GM23338 (cell line): ENCODE results near the gene ADAMTS19.

Source experiments
- CREB1 ChIP-seq: fragments of 250-450 bp; sonication (Bioruptor Pico); IDR thresholded peaks from 2 replicates; pipeline ENCODE4 v1.5.0; 2020; ENCODE audit warnings: low read depth, mild to moderate bottlenecking, moderate library complexity
- CTCF ChIP-seq, 2 experiments: fragments of 200-600 bp in 1 of 2; sonication (generic) in 1 of 2; conservative IDR thresholded peaks; 2 replicates each; pipeline versions ENCODE4 v1.5.1 to v1.6.1; 2016 to 2017; ENCODE audit warnings: antibody characterized with exemption in 2 of 2, low read depth in 2 of 2, mild to moderate bottlenecking in 2 of 2, moderate library complexity in 1 of 2
- EZH2 ChIP-seq: fragments of 200-600 bp; sonication (generic); IDR thresholded peaks from one replicate; pipeline ENCODE4 v1.8.0; 2017; ENCODE audit warnings: antibody characterized with exemption, mild to moderate bottlenecking, low read depth; ENCODE audit not compliant: unreplicated experiment
- EZH2phosphoT487 ChIP-seq: fragments of 200-600 bp; sonication (generic); IDR thresholded peaks from one replicate; pipeline ENCODE4 v1.8.1; 2018; ENCODE audit warnings: antibody characterized with exemption; ENCODE audit not compliant: unreplicated experiment
- POLR2AphosphoS5 ChIP-seq: IDR thresholded peaks from 2 replicates; pipeline ENCODE4 v1.6.1; 2016; ENCODE audit warnings: antibody characterized with exemption, low read depth
- REST ChIP-seq: IDR thresholded peaks from one replicate; pipeline ENCODE4 v1.6.1; 2018; ENCODE audit warnings: antibody characterized with exemption; ENCODE audit not compliant: unreplicated experiment
- STAT1 ChIP-seq: IDR thresholded peaks from one replicate; pipeline ENCODE4 v1.6.1; 2016; ENCODE audit warnings: antibody characterized with exemption; ENCODE audit not compliant: unreplicated experiment
- TF ChIP-seq, protein P1 (sequence below): IDR thresholded peaks from 2 replicates; pipeline ENCODE4 v1.6.1; 2016; ENCODE audit warnings: antibody characterized with exemption
- TF ChIP-seq, protein P2 (sequence below): fragments of 250-450 bp; sonication (Bioruptor Pico); IDR thresholded peaks from 2 replicates; pipeline ENCODE4 v1.5.0; 2020; ENCODE audit warnings: mild to moderate bottlenecking, moderate library complexity

DNA sequence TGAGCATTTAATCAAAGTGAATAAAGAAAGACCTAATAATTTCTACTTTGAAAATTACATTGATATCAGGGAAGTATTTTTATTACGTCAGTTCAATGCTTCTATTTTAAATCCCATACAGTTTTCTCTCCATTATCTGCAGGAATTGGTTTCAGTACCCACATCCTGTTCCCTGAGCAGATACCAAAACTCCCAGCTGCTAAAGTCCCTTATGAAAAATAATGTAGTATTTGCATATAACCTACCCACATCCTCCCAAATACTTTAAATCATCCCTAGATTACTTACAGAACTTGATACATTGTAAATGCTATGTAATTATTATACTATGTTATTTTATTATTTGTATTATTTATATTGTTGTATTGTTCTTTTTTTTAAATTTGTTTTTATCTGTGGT lies 162.4 kb downstream of the ADAMTS19 start:
- TF ChIP-seq POLR2AphosphoS5 = no peak
- no peak for TF ChIP-seq CTCF (conservative IDR thresholded peaks at IDR 0.05; ENCODE audit: low read depth in 2 of 2)
- TF ChIP-seq EZH2 = no peak
- TF ChIP-seq EZH2phosphoT487 = no peak
- TF ChIP-seq, protein P1, sequence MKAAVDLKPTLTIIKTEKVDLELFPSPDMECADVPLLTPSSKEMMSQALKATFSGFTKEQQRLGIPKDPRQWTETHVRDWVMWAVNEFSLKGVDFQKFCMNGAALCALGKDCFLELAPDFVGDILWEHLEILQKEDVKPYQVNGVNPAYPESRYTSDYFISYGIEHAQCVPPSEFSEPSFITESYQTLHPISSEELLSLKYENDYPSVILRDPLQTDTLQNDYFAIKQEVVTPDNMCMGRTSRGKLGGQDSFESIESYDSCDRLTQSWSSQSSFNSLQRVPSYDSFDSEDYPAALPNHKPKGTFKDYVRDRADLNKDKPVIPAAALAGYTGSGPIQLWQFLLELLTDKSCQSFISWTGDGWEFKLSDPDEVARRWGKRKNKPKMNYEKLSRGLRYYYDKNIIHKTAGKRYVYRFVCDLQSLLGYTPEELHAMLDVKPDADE = no peak
- TF ChIP-seq REST = no peak
- no peak for TF ChIP-seq CREB1 (CRISPR knock-in tag)
- no peak for TF ChIP-seq STAT1
- TF ChIP-seq, protein P2, sequence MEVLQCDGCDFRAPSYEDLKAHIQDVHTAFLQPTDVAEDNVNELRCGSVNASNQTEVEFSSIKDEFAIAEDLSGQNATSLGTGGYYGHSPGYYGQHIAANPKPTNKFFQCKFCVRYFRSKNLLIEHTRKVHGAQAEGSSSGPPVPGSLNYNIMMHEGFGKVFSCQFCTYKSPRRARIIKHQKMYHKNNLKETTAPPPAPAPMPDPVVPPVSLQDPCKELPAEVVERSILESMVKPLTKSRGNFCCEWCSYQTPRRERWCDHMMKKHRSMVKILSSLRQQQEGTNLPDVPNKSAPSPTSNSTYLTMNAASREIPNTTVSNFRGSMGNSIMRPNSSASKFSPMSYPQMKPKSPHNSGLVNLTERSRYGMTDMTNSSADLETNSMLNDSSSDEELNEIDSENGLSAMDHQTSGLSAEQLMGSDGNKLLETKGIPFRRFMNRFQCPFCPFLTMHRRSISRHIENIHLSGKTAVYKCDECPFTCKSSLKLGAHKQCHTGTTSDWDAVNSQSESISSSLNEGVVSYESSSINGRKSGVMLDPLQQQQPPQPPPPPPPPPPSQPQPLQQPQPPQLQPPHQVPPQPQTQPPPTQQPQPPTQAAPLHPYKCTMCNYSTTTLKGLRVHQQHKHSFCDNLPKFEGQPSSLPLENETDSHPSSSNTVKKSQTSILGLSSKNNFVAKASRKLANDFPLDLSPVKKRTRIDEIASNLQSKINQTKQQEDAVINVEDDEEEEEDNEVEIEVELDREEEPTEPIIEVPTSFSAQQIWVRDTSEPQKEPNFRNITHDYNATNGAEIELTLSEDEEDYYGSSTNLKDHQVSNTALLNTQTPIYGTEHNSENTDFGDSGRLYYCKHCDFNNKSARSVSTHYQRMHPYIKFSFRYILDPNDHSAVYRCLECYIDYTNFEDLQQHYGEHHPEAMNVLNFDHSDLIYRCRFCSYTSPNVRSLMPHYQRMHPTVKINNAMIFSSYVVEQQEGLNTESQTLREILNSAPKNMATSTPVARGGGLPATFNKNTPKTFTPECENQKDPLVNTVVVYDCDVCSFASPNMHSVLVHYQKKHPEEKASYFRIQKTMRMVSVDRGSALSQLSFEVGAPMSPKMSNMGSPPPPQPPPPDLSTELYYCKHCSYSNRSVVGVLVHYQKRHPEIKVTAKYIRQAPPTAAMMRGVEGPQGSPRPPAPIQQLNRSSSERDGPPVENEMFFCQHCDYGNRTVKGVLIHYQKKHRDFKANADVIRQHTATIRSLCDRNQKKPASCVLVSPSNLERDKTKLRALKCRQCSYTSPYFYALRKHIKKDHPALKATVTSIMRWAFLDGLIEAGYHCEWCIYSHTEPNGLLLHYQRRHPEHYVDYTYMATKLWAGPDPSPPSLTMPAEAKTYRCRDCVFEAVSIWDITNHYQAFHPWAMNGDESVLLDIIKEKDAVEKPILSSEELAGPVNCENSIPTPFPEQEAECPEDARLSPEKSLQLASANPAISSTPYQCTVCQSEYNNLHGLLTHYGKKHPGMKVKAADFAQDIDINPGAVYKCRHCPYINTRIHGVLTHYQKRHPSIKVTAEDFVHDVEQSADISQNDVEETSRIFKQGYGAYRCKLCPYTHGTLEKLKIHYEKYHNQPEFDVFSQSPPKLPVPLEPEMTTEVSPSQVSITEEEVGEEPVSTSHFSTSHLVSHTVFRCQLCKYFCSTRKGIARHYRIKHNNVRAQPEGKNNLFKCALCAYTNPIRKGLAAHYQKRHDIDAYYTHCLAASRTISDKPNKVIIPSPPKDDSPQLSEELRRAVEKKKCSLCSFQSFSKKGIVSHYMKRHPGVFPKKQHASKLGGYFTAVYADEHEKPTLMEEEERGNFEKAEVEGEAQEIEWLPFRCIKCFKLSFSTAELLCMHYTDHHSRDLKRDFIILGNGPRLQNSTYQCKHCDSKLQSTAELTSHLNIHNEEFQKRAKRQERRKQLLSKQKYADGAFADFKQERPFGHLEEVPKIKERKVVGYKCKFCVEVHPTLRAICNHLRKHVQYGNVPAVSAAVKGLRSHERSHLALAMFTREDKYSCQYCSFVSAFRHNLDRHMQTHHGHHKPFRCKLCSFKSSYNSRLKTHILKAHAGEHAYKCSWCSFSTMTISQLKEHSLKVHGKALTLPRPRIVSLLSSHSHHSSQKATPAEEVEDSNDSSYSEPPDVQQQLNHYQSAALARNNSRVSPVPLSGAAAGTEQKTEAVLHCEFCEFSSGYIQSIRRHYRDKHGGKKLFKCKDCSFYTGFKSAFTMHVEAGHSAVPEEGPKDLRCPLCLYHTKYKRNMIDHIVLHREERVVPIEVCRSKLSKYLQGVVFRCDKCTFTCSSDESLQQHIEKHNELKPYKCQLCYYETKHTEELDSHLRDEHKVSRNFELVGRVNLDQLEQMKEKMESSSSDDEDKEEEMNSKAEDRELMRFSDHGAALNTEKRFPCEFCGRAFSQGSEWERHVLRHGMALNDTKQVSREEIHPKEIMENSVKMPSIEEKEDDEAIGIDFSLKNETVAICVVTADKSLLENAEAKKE = no peak
